NCI-H2196 treated with DMSO at 0.1 percent for 48 hours (cell line): ENCODE measurements around the gene MYF6.

ENCODE experiments used
- DNase-seq: peaks from one replicate; lab custom pipeline; 2025; ENCODE audit not compliant: unreplicated experiment; lab: John Stamatoyannopoulos, UW

The MYF6 gene

DNA sequence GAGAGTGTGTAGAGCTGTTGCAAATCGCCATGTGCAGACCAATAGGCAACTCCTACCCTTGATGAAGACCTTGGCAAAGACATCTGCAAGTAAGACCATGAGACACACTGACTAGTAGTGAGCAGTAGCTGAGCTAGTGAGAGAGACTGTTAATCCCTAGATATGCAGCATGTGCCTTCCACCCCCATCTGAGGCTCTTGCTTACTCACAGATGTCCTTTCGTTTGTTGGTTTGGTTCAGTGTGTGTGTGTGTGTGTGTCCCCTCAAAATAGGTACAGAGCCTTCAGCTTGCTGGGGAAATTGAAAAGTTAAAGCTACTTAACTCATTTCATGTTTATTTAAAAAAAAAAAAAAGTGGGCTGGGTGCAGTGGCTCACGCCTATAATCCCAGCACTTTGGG, 46.8 kb downstream of the MYF6 start:
- no peak for DNase-seq

DNA sequence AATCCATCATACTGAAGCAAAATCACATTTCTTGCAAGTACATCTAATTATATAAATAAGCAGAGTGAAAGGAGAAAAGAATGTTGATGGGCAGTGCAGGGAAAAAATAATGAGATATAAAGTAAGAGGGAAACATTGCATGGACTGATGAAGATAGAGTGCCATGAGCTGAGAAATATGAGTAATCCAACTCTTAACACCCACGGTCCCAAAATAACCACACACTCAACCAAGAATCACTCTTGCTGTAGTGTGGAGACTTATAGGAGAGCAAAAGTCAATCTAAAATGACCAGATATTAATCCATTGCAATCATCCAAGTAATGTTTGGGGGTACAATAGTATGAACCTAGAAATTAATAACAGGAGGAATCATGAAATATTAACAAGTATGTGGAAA, 49.4 kb downstream of the MYF6 start:
- no peak for DNase-seq
